K562 (cell line): Measurements from ENCODE around the gene FOSL1. TPM values are rescaled to one million over a fixed set of nuclear protein-coding genes. Genes with fewer than 3 reads are reported as not detected.

Experiments used
- ATF7 ChIP-seq: fragments of 450-650 bp; IDR thresholded peaks from 2 replicates; pipeline ENCODE4 v1.7.1; 2014; ENCODE audit warnings: mild to moderate bottlenecking, moderate library complexity
- CHD7 ChIP-seq: fragments of 200-600 bp; sonication (generic); IDR thresholded peaks from one replicate; pipeline ENCODE4 v1.6.1; 2012; ENCODE audit warnings: mild to moderate bottlenecking, low read depth, low read length, inconsistent platforms
- GATAD2B ChIP-seq: fragments of 450-650 bp; IDR thresholded peaks from 2 replicates; pipeline ENCODE4 v1.6.1; 2017; ENCODE audit warnings: mild to moderate bottlenecking, borderline replicate concordance
- HDAC2 ChIP-seq: fragments of 450-650 bp; IDR thresholded peaks from 2 replicates; pipeline ENCODE4 v1.6.1; 2016; ENCODE audit warnings: mild to moderate bottlenecking
- HNRNPK ChIP-seq: fragments of 200-400 bp; formaldehyde crosslinking; IDR thresholded peaks from one replicate; pipeline ENCODE4 v1.6.1; 2018; ENCODE audit warnings: mild to moderate bottlenecking, low read depth, low read length; ENCODE audit not compliant: poor library complexity, severe bottlenecking
- KHSRP ChIP-seq: fragments of 450-650 bp; IDR thresholded peaks from 2 replicates; pipeline ENCODE4 v1.6.1; 2017
- OTX1 ChIP-seq: fragments of 450-650 bp; formaldehyde crosslinking; IDR thresholded peaks from 2 replicates; pipeline ENCODE4 v1.4.0; 2022; ENCODE audit warnings: mild to moderate bottlenecking
- POLR2G ChIP-seq: fragments of 200-400 bp; formaldehyde crosslinking; IDR thresholded peaks from 2 replicates; pipeline ENCODE4 v1.6.1; 2017; ENCODE audit warnings: low read depth, mild to moderate bottlenecking, antibody characterized with exemption, low read length, moderate library complexity
- TARDBP ChIP-seq: fragments of 450-650 bp; IDR thresholded peaks from 2 replicates; pipeline ENCODE4 v1.6.1; 2016
- ZNF253 ChIP-seq: fragments of 250-450 bp; sonication (Bioruptor Pico); conservative IDR thresholded peaks from 2 replicates; pipeline ENCODE4 v1.6.1; 2021; ENCODE audit warnings: mild to moderate bottlenecking
- polyA plus RNA-seq, 8 experiments: library from polyadenylated mRNA; depleted of rRNA in 4 of 8; stranded (reverse) in 5 of 8; unstranded in 3 of 8; fragments of >200 nt; fragmentation: Nextera tagmentation in 2 of 8; fragmentation: Illumina TruSeq in 1 of 8; extraction: Ambion mirVana in 2 of 8; extraction: Trizol in 1 of 8; gene quantifications; 2 replicates each; pipeline versions ENCODE4 v1.2.1 to v1.2.3, GENCODE V29; 2011 to 2014; ENCODE audit warnings: inconsistent platforms in 1 of 8, missing spikeins in 1 of 8
- total RNA-seq, 7 experiments: library from RNA; depleted of rRNA in 6 of 7; stranded (reverse); fragments of >200 nt in 6 of 7; fragmentation: Illumina TruSeq in 2 of 7; extraction: Trizol in 2 of 7; gene quantifications; 2 replicates each; pipeline versions ENCODE4 v1.2.1 to v1.2.3, GENCODE V29; 2011 to 2021; ENCODE audit warnings: low replicate concordance in 1 of 7
- TF ChIP-seq, protein P1 (sequence below): sonication (generic); formaldehyde crosslinking; IDR thresholded peaks from 2 replicates; pipeline ENCODE4 v1.8.0; 2022; ENCODE audit warnings: mild to moderate bottlenecking, missing genetic modification reagents
- TF ChIP-seq, protein P2 (sequence below): sonication (generic); formaldehyde crosslinking; IDR thresholded peaks from 2 replicates; pipeline ENCODE4 v1.8.0; 2023; ENCODE audit warnings: mild to moderate bottlenecking, missing genetic modification reagents

FOSL1 gene
- total and polyA plus RNA-seq, 9 of the 15 experiments (the other 6 are each of a cell fraction or from before 2014, with no cell fraction given), result 3.5 to 39.6 (median 10.0) TPM

DNA sequence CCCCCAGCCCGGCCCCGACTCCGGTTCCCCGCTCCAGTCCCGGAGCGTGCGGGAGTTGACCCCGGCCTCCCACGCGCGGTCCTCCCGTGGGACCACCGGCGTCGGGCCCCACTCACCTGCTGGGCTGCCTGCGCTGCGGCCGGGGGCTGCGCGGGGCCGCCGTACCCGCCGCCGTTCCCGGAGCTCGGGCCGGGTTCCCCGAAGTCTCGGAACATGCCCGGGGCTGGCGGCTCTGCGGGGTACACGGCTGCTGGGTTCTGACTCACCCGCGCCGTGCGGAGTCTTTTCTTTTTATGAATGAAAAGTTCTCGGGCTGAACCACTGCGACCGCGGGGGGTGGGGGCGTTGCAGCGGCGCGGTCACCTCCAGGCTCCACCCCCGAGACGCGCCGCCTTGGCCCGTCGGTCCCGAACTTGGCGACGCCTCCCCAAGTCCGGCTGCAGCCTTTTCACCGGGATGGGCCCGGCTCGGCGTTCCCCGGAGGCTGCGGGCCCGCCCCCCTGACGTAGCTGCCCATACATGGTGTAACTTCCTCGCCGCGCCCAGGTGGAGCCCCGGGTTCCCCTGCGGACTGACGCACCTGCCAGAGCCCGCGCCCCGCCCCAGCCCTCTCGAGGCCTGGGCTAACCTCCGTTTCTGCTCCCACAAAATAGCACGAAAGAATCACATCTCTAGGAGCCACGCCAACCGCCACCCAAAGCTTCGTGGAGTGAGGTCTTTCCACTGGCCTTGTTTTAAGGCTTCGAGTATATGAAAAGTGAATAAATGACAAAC lies at the start of gene FOSL1 (continued):
- TF ChIP-seq CHD7 (no peak), TARDBP (peak; percentile 21; the same call in 1 of the 2 replicates), ATF7 (peak; percentile 99), ZNF253 (CRISPR knock-in tag) (no peak), POLR2G (peak; percentile 96), OTX1 (CRISPR knock-in tag) (no peak), HNRNPK (peak; percentile 57), KHSRP (no peak), HDAC2 (peak; percentile 37; the same call in 1 of the 2 replicates), GATAD2B (peak; percentile 74)
- TF ChIP-seq, protein P1, sequence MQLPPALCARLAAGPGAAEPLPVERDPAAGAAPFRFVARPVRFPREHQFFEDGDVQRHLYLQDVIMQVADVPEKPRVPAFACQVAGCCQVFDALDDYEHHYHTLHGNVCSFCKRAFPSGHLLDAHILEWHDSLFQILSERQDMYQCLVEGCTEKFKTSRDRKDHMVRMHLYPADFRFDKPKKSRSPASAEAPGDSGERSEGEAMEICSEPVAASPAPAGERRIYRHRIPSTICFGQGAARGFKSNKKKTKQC, result peak; percentile 53
- TF ChIP-seq, protein P2, sequence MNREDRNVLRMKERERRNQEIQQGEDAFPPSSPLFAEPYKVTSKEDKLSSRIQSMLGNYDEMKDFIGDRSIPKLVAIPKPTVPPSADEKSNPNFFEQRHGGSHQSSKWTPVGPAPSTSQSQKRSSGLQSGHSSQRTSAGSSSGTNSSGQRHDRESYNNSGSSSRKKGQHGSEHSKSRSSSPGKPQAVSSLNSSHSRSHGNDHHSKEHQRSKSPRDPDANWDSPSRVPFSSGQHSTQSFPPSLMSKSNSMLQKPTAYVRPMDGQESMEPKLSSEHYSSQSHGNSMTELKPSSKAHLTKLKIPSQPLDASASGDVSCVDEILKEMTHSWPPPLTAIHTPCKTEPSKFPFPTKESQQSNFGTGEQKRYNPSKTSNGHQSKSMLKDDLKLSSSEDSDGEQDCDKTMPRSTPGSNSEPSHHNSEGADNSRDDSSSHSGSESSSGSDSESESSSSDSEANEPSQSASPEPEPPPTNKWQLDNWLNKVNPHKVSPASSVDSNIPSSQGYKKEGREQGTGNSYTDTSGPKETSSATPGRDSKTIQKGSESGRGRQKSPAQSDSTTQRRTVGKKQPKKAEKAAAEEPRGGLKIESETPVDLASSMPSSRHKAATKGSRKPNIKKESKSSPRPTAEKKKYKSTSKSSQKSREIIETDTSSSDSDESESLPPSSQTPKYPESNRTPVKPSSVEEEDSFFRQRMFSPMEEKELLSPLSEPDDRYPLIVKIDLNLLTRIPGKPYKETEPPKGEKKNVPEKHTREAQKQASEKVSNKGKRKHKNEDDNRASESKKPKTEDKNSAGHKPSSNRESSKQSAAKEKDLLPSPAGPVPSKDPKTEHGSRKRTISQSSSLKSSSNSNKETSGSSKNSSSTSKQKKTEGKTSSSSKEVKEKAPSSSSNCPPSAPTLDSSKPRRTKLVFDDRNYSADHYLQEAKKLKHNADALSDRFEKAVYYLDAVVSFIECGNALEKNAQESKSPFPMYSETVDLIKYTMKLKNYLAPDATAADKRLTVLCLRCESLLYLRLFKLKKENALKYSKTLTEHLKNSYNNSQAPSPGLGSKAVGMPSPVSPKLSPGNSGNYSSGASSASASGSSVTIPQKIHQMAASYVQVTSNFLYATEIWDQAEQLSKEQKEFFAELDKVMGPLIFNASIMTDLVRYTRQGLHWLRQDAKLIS, result peak; percentile 46; the same call in 1 of the 2 replicates
